Progenitor cell of endocrine pancreas (in vitro differentiated cells): ENCODE results near the gene ZNF792. TPM values are rescaled to one million over a fixed set of nuclear protein-coding genes. Genes with fewer than 3 reads are reported as not detected.

Experiments used
- DNase-seq: peaks from one replicate; pipeline ENCODE4 v3.0.0; 2021; ENCODE audit warnings: low spot score; ENCODE audit not compliant: unreplicated experiment
- H3K27ac Mint-ChIP-seq: 2 replicates; pipeline ENCODE4 v1.8.0; 2021; ENCODE audit warnings: mild to moderate bottlenecking, moderate library complexity, mixed read lengths
- H3K27me3 Mint-ChIP-seq: 2 replicates; pipeline ENCODE4 v1.8.0; 2021; ENCODE audit warnings: mixed read lengths
- H3K36me3 Mint-ChIP-seq: 2 replicates; pipeline ENCODE4 v1.8.0; 2022; ENCODE audit warnings: mixed read lengths; ENCODE audit not compliant: insufficient read depth
- H3K4me1 Mint-ChIP-seq: 2 replicates; pipeline ENCODE4 v1.8.0; 2021; ENCODE audit warnings: low read depth, mixed read lengths
- H3K4me3 Mint-ChIP-seq: 2 replicates; pipeline ENCODE4 v1.8.0; 2021; ENCODE audit warnings: low read depth, mild to moderate bottlenecking, moderate library complexity, mixed read lengths
- H3K9me3 Mint-ChIP-seq: 2 replicates; pipeline ENCODE4 v1.8.0; 2021; ENCODE audit warnings: low read depth, mixed read lengths
- total RNA-seq: library from RNA; stranded (reverse); gene quantifications from 2 replicates; pipeline ENCODE4 v1.2.1, GENCODE V29; 2021
- TF ChIP-seq, protein P1 (sequence below): fragments of 200-600 bp; sonication (generic); IDR thresholded peaks from one replicate; pipeline ENCODE4 v1.5.0; 2021; ENCODE audit warnings: antibody characterized with exemption, mild to moderate bottlenecking; ENCODE audit not compliant: unreplicated experiment

ZNF792 gene
- total RNA-seq, 1 donor from 2014 or later = 14.4 TPM

DNA sequence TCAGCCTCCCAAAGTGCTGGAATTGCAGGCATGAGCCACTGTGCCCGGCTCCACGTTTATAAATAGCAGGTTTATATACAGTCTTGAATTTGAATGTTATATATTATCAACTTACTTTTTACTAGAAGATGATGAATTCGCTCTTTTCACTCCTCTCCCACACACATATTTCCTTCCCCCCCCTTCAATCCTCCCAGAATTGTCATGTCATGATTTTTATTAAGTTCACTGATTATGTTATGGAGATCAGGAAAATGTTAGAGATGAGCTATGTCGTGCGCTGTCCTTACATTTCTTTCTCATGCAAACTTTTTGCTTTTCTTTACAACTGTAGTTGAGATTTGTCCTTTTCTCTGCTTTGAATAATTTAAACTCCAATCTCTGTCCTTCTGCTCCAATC is 18.2 kb upstream of the ZNF792 start:
- Mint-ChIP-seq H3K4me1 (no peaks in the 10 kb centered on the region), H3K4me3 (no peak overlapping the region), H3K27ac (no peak overlapping the region), H3K9me3 (no peaks in the 10 kb centered on the region), H3K36me3 (no peaks in the 10 kb centered on the region), H3K27me3 (peaks cover 3% of the 10 kb centered on the region)
- no peak for DNase-seq
- TF ChIP-seq, protein P1, sequence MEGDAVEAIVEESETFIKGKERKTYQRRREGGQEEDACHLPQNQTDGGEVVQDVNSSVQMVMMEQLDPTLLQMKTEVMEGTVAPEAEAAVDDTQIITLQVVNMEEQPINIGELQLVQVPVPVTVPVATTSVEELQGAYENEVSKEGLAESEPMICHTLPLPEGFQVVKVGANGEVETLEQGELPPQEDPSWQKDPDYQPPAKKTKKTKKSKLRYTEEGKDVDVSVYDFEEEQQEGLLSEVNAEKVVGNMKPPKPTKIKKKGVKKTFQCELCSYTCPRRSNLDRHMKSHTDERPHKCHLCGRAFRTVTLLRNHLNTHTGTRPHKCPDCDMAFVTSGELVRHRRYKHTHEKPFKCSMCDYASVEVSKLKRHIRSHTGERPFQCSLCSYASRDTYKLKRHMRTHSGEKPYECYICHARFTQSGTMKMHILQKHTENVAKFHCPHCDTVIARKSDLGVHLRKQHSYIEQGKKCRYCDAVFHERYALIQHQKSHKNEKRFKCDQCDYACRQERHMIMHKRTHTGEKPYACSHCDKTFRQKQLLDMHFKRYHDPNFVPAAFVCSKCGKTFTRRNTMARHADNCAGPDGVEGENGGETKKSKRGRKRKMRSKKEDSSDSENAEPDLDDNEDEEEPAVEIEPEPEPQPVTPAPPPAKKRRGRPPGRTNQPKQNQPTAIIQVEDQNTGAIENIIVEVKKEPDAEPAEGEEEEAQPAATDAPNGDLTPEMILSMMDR = no peak

DNA sequence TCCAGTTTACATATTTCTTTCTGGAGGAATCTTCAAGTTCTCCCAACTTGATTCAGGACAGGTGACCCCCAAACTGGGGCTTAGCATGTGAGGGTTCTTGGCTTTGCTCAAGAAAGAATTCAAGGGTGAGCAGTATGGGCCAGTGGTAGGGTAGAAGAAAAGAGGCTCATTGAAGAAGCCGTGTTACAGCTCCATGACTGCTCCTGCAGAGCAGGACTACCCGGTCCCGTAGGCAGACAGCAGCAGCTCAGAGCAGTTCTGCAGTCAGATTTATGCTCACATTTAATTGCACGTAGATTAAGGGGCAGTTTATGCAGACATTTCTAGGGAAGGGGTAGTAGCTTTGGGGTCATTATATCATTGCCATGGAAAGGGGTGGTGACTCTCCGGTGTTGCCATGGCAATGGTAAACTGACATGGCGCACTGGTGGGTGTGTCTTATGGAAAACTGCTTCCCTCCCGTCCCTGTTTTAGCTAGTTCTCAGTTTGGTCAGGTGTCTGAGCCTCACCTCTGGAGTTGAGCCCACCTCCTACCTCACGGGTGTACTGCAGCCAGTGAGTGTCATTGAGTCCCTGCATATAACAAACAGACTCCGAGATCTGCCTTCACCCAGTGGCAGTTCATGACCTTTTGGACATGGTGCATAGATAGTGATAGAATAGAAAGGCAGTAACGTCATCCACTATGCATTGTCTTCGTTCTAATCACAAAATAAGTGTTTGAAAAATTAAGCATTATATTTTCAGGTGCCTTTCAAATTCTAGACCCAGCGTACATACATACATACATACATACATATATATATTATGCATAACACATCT is 16.0 kb upstream of the ZNF792 start:
- H3K27ac Mint-ChIP-seq = no peak overlapping the region
- peaks cover 6% of the 10 kb centered on the region for H3K9me3 Mint-ChIP-seq
- no peak overlapping the region for H3K4me3 Mint-ChIP-seq
- peaks cover 3% of the 10 kb centered on the region for H3K27me3 Mint-ChIP-seq
- H3K4me1 Mint-ChIP-seq = no peaks in the 10 kb centered on the region
- H3K36me3 Mint-ChIP-seq = no peaks in the 10 kb centered on the region
- no peak for DNase-seq
- TF ChIP-seq, protein P1 = no peak

DNA sequence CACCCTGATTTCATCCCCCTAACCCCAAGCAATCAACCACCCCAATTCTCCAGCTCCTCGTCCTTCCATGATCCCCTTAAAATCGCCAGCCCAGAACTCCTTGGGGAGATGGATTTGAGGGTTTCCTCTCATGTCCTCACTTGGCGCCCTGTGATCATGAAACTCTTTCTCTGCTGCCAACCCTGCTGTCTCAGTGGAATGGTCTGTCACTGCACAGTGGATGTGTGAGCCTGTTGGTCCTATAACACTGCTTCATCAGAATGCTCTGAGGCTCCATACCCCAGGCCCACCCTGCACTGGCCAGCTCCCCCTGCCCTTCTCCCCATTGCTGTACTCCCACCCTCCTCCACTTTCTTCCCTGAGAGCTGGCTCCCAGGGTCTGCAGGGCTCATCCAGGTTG is 12.6 kb upstream of the ZNF792 start:
- H3K4me1 Mint-ChIP-seq = peaks cover 10% of the 10 kb centered on the region
- DNase-seq = no peak
- H3K4me3 Mint-ChIP-seq = no peak overlapping the region
- H3K9me3 Mint-ChIP-seq = peaks cover 6% of the 10 kb centered on the region
- no peak overlapping the region for H3K27ac Mint-ChIP-seq
- peaks cover 3% of the 10 kb centered on the region for H3K27me3 Mint-ChIP-seq
- no peaks in the 10 kb centered on the region for H3K36me3 Mint-ChIP-seq
- TF ChIP-seq, protein P1 = no peak

DNA sequence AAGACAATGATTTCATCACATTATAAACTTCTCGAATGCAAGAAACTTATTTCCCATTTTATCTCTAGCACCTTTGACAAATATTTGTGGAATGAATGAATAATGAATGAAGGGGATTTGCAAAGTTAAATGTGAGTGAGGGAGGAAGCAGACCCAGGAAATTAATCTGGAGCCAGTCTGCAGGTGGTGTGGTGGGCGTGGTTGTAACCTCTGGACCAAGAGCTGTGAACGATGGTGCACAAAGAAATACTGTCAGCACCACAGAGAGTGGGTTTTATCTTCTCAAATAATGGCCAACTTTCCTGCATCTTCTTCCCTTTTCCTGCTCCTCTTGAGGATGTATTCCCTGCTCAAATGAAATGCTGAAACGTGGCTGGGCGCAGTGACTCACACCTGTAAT is 11.0 kb upstream of the ZNF792 start:
- DNase-seq = no peak
- TF ChIP-seq, protein P1 = no peak
- H3K27me3 Mint-ChIP-seq = peaks cover 3% of the 10 kb centered on the region
- H3K27ac Mint-ChIP-seq = no peak overlapping the region
- peaks cover 6% of the 10 kb centered on the region for H3K9me3 Mint-ChIP-seq
- no peak overlapping the region for H3K4me3 Mint-ChIP-seq
- H3K36me3 Mint-ChIP-seq = no peaks in the 10 kb centered on the region
- H3K4me1 Mint-ChIP-seq = peaks cover 10% of the 10 kb centered on the region

DNA sequence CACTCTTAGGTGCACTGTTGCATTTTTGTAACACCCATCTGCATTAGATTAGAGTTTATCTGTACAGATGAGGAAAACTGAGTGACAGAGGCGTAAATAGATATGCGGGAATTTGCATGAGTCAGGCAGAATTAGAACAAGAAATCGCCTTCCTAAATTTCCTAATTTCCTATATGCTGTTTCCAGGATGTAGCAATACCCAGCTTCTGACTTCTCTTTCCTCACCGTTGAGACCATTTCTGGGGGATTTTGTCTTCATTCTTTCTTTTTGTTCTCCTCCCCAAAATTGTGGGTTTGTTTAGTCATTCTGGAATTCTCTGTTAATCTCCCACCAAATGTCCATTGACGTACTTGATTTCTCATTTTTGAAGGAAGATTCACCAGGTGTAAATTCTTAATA is 10.6 kb upstream of the ZNF792 start:
- H3K36me3 Mint-ChIP-seq = no peaks in the 10 kb centered on the region
- DNase-seq = no peak
- H3K4me1 Mint-ChIP-seq = peaks cover 10% of the 10 kb centered on the region
- peaks cover 9% of the 10 kb centered on the region for H3K9me3 Mint-ChIP-seq
- no peak overlapping the region for H3K27ac Mint-ChIP-seq
- H3K4me3 Mint-ChIP-seq = no peak overlapping the region
- peaks cover 3% of the 10 kb centered on the region for H3K27me3 Mint-ChIP-seq
- TF ChIP-seq, protein P1 = no peak
